ENCODE data around the gene TTC28.
"Not testable (repeated sequence)": the region's sequence is repeated elsewhere in the genome, so short reads cannot be mapped to it uniquely, and the experiment has no call there.

TTC28 gene

DNA sequence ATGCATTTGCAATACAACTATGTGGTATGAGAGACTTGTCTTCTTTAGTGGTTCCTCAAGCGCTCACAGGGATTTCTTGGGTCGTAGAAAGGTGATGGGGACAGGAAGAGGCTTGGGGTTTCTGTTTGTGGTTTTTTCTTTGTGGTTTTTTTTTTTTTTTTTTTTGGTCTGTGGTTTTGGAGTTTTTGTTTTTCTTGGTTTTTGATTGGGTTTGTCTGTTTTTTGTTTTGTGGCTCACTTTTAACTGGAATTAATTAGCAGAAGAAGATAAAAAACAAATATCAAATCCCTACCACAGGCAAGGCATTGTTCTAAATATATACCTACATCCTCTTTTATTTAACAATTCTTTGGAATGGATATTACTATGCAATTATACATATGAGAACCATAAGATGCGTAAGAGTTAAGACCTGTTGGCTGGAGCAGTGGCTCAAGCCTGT is 5.5 kb downstream of the TTC28 start:
- DNase-seq (ENCODE audit: low spot score): peak; percentile 35

DNA sequence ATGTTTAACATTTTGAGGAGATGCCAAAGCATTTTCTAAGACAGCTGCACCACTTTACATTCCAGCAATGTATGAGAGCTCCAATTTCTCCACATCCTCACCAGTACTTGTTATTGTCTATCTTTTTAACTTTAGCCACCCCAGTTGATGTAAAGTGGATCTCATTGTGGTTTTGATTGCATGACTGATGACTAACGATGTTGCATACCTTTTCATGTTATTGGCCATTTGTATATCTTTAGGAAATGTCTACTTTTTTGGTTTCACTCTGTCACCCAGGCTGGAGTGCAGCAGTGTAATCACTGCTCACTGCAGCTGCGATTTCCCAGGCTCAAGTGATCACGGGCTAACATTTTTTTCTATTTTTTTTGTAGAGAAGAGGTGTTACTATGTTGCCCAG is 8.9 kb downstream of the TTC28 start:
- DNase-seq (ENCODE audit: low spot score): no peak

DNA sequence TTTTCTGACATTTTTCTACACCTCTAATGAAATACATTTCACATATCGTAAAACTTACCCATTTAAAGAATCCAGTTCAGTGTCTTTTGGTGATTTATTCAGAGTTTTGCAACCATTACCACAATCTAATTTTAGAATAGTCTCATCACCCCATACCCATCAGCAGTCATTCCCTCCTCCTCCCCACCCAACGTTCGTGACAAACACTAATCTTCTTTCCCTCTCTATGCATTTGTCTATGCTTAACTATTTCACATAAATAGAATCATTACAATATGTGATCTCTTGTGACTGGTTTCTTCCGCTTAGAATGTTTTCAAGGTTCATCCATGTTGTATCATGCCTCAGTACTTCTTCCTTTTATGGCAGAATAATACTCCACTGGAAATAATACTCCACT is 9.5 kb downstream of the TTC28 start:
- DNase-seq (ENCODE audit: low spot score): peak; percentile 38

DNA sequence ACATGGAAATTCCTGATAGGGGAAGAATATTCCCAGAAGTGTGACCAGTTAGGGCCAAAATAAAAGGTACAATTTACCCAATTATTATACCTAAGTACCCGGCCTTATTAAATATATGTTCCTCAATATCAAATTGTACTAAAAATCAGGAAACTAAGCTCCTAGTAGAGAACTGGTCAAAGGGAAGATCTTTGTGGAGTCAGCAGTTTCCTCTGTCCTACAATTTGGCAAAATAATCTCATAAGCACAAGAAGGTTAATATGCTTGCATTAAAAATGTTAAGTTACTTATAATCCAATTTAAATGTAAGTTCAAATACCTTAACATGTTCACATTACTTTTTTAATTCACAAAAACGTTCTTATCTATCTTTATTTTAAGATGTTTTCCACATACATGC is 10.3 kb downstream of the TTC28 start:
- DNase-seq (ENCODE audit: low spot score): no peak

DNA sequence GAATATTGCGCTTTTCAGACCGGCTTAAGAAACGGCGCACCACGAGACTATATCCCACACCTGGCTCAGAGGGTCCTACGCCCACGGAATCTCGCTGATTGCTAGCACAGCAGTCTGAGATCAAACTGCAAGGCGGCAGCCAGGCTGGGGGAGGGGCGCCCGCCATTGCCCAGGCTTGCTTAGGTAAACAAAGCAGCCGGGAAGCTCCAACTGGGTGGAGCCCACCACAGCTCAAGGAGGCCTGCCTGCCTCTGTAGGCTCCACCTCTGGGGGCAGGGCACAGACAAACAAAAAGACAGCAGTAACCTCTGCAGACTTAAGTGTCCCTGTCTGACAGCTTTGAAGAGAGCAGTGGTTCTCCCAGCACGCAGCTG is 16.1 kb downstream of the TTC28 start:
- not testable (repeated sequence) for DNase-seq (ENCODE audit: low spot score)

DNA sequence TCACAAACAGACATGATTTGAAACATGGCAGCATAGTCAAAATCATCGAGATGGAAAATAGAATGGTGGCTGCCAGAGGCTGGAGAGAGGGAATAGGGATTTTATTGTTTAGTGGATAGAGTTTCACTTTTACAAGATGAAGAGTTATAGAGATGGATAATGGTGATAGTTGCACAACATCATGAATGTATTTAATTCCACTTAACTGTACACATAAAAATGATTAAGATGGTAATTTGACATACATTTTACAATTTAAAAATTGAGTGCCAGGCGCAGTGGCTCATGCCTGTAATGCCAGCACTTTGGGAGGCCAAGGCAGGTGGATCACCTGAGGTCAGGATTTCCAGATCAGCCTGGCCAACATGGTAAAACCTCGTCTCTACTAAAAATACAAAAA is 21.2 kb downstream of the TTC28 start:
- DNase-seq (ENCODE audit: low spot score): no peak

DNA sequence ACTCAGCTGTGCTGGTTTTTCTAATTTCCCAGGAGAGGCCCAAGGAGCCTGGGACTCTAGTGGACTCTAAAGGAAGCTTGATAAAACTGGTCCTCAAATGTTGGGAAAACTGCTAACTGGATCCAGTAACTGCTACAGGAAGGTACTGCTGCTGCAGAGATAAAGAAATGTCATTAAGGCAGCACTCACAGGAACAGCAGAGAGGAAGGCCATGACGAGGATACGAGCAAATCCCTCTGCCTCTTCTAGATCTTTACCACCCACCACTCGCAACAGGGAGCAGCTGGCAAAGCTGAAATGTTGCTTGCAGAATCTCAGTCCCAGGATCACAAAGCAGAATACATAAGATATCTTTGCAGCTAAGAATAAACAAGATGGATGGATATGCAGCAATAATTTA is 23.5 kb downstream of the TTC28 start:
- no peak for DNase-seq (ENCODE audit: low spot score)

DNA sequence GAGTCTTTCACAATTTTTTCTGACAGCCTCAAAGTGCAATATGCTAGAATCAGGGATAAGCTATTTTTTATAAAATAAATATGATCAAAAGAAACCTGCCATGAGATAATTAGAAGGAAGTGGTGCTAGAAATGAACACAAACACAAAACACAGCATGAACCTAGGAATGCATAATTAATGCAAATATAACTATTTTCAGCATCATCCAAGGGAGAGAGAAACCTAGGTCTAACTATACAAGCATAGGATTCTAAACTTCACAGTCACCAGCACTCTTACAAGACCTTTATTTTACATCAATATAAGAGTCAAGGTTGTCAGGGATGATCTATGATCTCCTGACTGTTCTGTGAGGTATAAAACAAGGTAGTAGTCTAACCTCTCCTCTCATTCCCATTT is 29.2 kb downstream of the TTC28 start:
- no peak for DNase-seq (ENCODE audit: low spot score)

DNA sequence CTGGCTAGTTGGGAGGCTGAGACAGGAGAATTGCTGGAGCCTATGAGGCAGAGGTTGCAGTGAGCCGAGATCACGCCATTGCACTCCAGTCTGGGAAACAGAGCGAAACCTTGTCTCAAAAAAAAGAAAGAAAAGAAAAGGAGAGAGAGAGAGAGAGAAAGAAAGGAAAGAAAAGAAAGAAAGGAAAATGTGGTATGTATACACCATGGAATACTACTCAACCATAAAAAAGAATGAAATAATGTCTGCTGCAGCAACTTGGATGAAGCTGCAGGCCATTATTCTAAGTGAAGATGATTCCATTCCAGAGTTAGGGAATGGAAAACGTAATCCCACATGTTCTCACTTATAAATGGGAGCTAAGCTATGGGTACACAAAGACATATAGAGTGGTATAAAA is 30.8 kb downstream of the TTC28 start:
- no peak for DNase-seq (ENCODE audit: low spot score)

DNA sequence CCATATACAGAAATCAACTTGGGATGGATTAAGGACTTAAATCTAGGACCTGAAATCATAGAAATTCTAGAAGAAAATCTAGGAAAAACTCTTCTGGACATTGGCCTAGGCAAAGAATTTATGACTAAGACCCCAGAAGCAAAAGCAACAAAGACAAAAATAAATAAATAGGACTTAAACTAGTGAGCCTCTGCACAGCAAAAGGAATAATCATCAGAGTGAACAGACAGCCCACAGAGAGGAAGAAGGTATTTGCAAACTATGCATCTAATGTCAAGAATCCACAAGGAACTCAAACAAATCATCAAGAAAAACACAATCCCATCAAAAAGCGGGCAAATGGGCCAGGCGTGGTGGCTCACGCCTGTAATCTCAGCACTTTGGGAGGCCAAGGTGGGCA is 32.4 kb downstream of the TTC28 start:
- no peak for DNase-seq (ENCODE audit: low spot score)

DNA sequence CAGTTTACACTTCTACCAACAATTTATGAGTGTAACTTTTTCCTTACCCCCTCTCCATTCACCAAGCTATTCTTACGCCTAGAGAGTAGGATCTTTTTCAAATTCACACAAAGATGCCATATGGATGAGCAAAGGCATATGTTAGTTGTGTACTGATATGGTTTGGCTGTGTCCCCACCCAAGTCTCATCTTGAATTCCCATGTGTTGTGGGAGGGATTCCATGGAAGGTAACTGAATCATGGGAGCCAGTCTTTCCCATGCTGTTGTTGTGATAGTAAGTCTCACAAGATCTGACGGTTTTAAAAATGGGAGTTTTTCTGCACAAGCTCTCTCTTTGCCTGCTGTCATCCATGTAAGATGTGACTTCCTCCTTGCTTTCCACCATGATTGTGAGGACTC is 40.3 kb downstream of the TTC28 start:
- DNase-seq (ENCODE audit: low spot score): no peak

DNA sequence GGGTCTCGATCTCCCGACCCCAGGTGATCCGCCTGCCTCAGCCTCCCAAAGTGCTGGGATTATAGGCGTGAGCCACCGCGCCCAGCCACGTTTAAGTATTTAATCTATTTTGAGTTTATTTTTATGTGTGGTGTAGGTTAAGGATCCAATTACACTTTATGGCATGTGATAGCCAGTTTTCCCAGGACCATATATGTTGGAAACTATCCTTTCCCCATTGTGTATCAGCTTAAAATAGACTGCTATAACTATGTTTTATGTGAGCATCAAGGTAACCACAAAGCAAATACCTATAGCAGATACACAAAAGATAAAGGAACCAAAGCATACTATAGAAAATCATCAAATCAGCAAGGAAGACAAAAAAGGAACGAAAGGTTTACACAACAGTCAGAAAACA is 42.4 kb downstream of the TTC28 start:
- DNase-seq (ENCODE audit: low spot score): no peak

DNA sequence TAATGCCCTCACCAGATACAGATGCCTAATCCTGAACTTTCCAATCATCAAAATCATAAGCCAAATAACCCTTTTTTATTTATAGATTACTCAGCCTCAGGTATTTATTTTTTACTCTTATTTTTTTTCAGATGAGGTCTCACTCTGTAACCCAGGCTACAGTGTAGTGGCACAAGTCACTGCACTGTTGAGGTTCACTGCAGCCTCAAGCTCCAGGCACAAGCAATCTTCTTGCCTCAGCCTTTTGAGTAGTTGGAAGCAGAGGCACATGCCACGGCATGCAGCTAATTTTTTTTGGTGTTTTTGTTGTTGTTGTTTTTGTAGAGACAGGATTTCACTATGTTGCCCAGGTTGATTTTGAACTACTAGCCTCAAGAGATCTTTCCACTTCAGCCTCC is 49.5 kb downstream of the TTC28 start:
- DNase-seq (ENCODE audit: low spot score): no peak

DNA sequence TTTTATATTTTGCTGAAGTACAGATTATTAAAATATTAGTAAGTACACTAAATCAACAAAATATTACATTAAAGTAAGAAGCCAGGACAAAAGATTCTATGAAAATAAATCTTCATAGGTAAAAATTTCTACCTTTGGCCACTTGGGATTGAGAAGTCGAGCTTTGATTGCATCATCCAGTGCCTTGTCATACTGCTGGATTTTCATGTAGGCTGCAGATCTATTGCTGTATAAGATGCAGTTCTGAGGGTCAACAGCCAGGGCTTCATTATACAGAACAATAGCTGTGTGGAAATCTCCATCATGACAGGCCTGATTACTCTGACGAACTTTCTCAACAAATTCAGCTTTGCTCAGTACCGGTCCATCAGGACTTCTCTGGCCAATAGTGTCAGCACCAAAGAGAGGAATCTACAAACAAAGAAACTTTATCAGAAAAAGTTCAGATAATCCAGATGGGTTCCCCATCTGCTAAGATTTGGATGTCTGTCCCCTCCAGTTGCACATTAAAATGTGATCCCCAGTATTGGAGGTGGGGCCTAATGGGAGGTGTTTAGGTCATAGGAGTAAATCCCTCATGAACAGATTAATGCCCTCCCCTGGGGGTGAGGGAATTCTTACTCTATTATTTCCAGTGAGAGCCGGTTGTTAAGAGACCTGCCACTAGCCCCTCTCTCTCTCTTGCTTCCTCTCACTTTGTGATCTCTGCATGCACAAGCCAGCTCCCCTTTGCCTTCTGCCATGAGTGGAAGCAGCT is 50.0 kb downstream of the TTC28 start:
- DNase-seq (ENCODE audit: low spot score): no peak

DNA sequence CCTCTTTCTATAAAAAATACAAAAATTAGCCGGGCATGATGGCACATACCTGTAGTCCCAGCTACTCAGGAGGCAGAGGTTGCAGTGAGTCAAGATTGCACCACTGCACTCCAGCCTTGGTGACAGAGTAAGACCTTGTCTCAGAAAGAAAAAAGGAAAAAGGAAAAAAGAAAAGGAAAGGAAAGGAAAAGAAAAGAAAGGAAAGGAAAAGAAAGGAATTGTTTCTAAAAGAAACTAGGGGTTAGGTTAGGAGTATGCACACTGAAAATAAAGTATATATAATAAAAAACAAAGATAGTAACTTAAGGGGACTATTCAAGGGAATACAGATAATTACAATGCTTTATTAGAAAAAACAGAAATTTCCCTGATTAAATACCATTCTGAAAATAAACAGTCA is 50.9 kb downstream of the TTC28 start:
- no peak for DNase-seq (ENCODE audit: low spot score)

DNA sequence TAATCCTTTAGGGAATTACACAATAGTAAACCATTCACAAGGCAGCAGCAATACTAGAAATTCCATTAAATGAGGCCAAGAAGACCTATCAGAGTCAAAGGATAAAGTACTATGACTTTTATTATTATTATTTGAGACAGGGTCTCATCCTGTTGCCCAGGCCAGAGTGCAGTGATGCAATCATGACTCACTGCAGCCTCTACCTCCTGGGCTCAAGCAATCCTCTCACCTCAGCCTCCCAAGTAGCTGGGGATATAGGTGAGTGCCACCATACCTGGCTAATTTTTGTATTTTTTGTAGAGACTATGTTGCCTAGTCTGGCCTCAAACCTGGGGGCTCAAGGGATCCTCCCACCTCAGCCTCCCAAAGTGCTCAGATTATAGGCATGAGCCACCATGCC is 51.8 kb downstream of the TTC28 start:
- no peak for DNase-seq (ENCODE audit: low spot score)

DNA sequence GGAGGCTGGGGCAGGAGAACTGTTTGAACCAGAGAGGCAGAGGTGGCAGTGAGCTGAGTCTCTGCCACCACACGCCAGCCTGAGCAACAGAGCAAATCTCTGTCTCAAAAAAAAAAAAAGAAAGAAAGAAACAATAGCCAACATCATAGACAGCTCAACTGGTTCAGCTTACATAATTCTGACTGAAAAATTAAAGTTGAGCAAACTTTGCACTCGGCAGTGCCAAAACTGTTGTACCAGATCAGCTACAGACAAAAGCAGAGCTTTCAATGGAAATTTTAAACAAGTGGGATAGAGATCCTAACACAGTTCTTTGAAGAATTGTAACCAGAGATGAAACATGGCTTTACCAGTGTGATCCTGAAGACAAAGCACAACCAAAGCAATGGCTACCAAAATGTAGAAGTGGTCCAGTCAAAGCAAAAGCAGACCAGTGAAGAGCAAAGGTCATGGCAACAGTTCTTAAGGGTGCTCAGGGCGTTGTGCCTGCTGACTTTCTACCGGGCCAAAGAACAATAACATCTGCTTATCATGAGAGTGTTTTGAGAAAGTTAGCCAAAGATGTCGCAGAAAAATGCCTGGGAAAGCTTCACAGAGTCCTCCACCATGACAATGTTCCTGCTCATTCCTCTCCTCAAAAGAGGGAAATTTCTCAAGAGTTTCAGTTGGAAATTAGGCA is 59.3 kb downstream of the TTC28 start:
- no peak for DNase-seq (ENCODE audit: low spot score)

DNA sequence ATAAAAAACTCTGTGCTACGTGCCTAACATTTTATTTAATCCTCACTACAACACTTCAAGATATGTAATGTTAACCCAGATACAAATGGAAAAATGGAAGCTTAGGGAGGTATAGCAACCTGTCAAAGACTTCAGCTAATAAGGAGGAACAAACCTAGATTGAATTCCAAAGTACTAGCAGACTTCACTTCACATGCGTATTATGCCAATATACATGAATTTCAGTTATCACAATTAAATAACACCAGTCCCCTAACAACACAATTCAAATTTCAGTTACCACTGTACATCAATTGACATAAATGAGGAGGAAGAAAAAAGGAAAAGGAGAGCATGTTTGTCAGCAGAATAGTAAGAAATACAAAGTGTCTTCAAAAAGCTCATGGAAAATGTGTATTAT is 60.4 kb downstream of the TTC28 start:
- DNase-seq (ENCODE audit: low spot score): no peak

DNA sequence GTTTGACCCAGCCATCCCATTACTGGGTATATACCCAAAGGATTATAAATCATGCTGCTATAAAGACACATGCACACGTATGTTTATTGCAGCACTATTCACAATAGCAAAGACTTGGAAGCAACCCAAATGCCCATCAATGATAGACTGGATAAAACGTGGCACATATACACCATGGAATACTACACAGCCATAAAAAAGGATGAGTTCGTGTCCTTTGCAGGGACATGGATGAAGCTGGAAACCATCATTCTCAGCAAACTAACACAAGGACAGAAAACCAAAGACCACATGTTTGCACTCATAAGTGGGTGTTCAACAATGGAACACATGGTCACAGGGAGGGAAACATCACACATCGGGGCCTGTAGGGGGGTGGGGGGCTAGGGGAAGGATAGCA is 64.2 kb downstream of the TTC28 start:
- DNase-seq (ENCODE audit: low spot score): not testable (repeated sequence)

DNA sequence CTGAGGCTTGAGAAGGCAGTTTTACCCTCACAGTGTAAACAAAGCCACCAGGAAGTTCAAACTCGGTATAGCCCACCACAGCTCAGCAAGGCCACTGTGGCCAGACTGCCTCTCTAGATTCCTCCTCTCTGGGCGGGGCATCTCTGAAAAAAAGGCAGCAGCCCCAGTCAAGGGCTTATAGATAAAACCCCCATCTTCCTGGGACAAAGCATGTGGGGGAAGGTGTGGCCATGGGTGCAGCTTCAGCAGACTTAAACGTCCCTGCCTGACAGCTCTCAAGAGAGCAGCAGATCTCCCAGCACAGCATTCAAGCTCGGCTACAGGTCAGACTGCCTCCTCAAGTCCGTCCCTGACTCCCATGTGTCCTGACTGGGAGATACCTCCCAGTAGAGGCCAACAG is 69.7 kb downstream of the TTC28 start:
- no peak for DNase-seq (ENCODE audit: low spot score)

DNA sequence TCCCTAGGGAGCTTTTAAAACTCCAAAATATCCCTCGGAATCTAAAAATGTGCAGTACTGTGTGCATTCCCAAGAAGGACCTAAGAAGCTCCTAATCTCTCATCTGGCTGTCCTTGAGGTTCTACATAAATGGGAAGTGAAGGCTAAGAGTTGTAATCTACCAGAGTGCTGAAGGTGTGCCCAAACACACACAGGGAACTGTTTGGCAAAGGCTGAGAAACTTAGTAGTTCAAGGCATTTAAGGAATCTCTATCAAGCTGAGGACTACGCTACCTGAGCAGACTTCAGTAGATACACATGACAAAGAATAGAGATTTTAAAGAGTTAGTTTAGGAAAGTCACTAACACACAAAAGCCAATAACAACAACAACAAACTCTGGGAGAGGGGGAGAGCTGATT is 71.1 kb downstream of the TTC28 start:
- DNase-seq (ENCODE audit: low spot score): no peak

DNA sequence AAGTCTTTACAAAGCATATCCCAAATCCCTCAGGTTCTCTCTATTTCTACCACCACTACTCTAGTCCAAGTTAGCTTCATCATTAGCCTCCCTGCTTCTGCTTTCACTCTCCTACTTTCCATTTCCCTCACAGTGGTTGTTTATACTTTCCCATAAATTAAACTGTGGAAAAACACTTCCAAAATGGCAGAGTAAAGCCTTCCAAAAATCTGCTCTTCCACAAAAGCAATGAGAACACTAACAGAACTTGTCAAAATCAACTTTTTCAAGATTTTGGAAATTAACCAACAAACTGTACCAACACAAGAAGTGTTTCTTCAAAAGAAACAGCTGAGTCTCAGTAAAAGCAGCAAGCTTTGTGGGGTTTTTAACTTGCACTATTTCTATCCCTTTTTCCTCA is 71.8 kb downstream of the TTC28 start:
- no peak for DNase-seq (ENCODE audit: low spot score)

DNA sequence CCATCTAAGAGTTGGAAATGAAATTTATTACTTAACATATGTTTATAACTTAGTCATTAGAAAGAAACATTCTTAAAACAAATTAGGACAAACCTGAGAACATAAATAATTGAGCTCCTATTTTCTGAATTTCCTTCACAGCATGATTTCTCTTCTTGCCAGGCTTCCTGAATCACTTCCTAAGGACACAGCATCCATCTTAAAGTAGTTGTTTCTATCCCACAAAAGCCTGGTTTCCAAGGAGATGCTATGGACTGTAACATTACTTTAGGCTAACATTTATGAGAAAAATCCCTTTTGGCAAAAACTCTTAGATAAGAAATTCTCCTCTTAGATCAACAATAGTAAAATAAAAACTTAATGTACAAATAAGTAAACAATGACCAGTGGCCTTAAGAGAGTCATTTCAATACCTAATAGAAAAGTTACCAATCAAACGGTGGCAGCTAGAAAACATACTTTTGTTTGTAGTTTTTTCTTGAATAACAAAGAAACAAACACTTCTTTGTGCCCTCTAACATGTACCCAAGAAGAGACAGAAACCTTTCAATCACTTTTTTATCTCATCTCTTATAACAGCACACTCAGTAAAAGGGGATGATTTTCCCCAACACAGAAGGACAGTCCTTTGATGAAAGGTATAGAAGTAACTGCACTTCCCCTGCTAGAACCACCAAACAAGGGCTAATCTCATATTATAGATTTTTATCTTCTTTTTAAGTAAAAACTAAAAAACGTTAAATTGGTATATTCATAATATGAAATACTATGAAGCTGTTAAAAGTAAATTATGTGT is 74.5 kb downstream of the TTC28 start:
- DNase-seq (ENCODE audit: low spot score): no peak
